ENCODE data around the gene SIPA1L2.

- no peak for TF ChIP-seq CTCF (conservative IDR thresholded peaks at IDR 0.05 in 1 of 2, IDR thresholded peaks at IDR 0.05 in 1 of 2; ENCODE audit: low read depth in 1 of 2, low read length in 2 of 2)
- no peak for TF ChIP-seq EZH2 (IDR thresholded peaks at IDR 0.05; ENCODE audit: low read length, missing control alignments)
Measured at GRCh38 chr1:232657426-232658005, 27.6 kb upstream of the SIPA1L2 start.
